Fibroblast of skin of scalp (primary cell): ENCODE data around the gene CPED1.
A peak's percentile ranks its signal among the peaks of the same experiment; 100 is the strongest.
"Not testable (repeated sequence)": the region's sequence is repeated elsewhere in the genome, so short reads cannot be mapped to it uniquely, and the experiment has no call there.

Source experiments
- DNase-seq: peaks from one replicate; pipeline ENCODE4 v3.0.0-alpha.2; 2013

CPED1 gene

GRCh38 chr7:121266307-121266894, 277.9 kb downstream of the CPED1 start:
- DNase-seq: no peak

- no peak for DNase-seq
These were observed 279.1 kb downstream of the CPED1 start for GRCh38 chr7:121267612-121268011.

GRCh38 chr7:121269798-121270197, 281.3 kb downstream of the CPED1 start:
- DNase-seq: no peak

GRCh38 chr7:121271098-121271497, 282.6 kb downstream of the CPED1 start:
- no peak for DNase-seq

GRCh38 chr7:121271916-121272315, 283.4 kb downstream of the CPED1 start:
- DNase-seq: no peak

GRCh38 chr7:121272676-121273075, 284.2 kb downstream of the CPED1 start:
- DNase-seq: no peak

GRCh38 chr7:121273467-121274167, 285.1 kb downstream of the CPED1 start:
- no peak for DNase-seq

GRCh38 chr7:121274467-121274866, 286.0 kb downstream of the CPED1 start:
- no peak for DNase-seq

- no peak for DNase-seq
These were observed 286.7 kb downstream of the CPED1 start for GRCh38 chr7:121275204-121275603.

- DNase-seq: no peak
These were observed 287.8 kb downstream of the CPED1 start for GRCh38 chr7:121276313-121276712.

- DNase-seq: peak; percentile 80
These were observed 289.9 kb downstream of the CPED1 start for GRCh38 chr7:121278120-121279021.

GRCh38 chr7:121279060-121279620, 290.6 kb downstream of the CPED1 start:
- peak; percentile 63 for DNase-seq

GRCh38 chr7:121279822-121280221, 291.3 kb downstream of the CPED1 start:
- no peak for DNase-seq

GRCh38 chr7:121280656-121281055, 292.1 kb downstream of the CPED1 start:
- DNase-seq: peak; percentile 72

- DNase-seq: no peak
These were observed 293.6 kb downstream of the CPED1 start for GRCh38 chr7:121282129-121282528.

GRCh38 chr7:121285066-121285667, 296.7 kb downstream of the CPED1 start:
- DNase-seq: no peak

- DNase-seq: no peak
These were observed 297.7 kb downstream of the CPED1 start for GRCh38 chr7:121286186-121286585.

- no peak for DNase-seq
These were observed 298.5 kb downstream of the CPED1 start for GRCh38 chr7:121286742-121287734.

GRCh38 chr7:121288894-121289293, 300.4 kb downstream of the CPED1 start:
- DNase-seq: peak; percentile 74

- DNase-seq: not testable (repeated sequence)
These were observed 301.4 kb downstream of the CPED1 start for GRCh38 chr7:121289930-121290329.

GRCh38 chr7:121294448-121294992, 306.0 kb downstream of the CPED1 start:
- no peak for DNase-seq
